GM23248 (cell line): ENCODE results near the gene TMEM259. TPM values are rescaled to one million over a fixed set of nuclear protein-coding genes. Genes with fewer than 3 reads are reported as not detected.

Source experiments
- DNase-seq: peaks from one replicate; pipeline ENCODE4 v3.0.0-alpha.2; 2015
- H2AFZ ChIP-seq: fragments of 200-600 bp; sonication (generic); 2 replicates; pipeline ENCODE4 v1.6.1; 2016; ENCODE audit warnings: antibody characterized with exemption
- H3F3A ChIP-seq: fragments of 200-600 bp; sonication (generic); 2 replicates; pipeline ENCODE4 v1.6.1; 2016; ENCODE audit warnings: mild to moderate bottlenecking, antibody characterized with exemption, mixed run types; ENCODE audit not compliant: insufficient read depth
- H3K27ac ChIP-seq: fragments of 200-600 bp; sonication (generic); 2 replicates; pipeline ENCODE4 v1.5.1; 2016; ENCODE audit warnings: mild to moderate bottlenecking
- H3K27me3 ChIP-seq: fragments of 200-600 bp; sonication (generic); replicated peaks from 2 replicates; pipeline ENCODE4 v1.6.1; 2016; ENCODE audit warnings: mild to moderate bottlenecking; ENCODE audit not compliant: insufficient read depth
- H3K36me3 ChIP-seq: fragments of 200-600 bp; sonication (generic); 2 replicates; pipeline ENCODE4 v1.6.1; 2016; ENCODE audit warnings: low read depth, mild to moderate bottlenecking
- H3K4me1 ChIP-seq: fragments of 200-600 bp; sonication (generic); 2 replicates; pipeline ENCODE4 v1.6.1; 2016; ENCODE audit warnings: mild to moderate bottlenecking; ENCODE audit not compliant: insufficient read depth
- H3K4me2 ChIP-seq: fragments of 200-600 bp; sonication (generic); one replicate; pipeline ENCODE4 v1.6.1; 2016; ENCODE audit warnings: mild to moderate bottlenecking; ENCODE audit not compliant: unreplicated experiment
- H3K4me3 ChIP-seq: fragments of 200-600 bp; sonication (generic); 2 replicates; pipeline ENCODE4 v1.5.1; 2016; ENCODE audit warnings: mild to moderate bottlenecking
- H3K79me2 ChIP-seq: fragments of 200-600 bp; sonication (generic); 2 replicates; pipeline ENCODE4 v1.6.1; 2016; ENCODE audit warnings: mild to moderate bottlenecking; ENCODE audit not compliant: insufficient read depth
- H3K9ac ChIP-seq: fragments of 200-600 bp; sonication (generic); 2 replicates; pipeline ENCODE4 v1.6.1; 2016; ENCODE audit warnings: mild to moderate bottlenecking
- H3K9me2 ChIP-seq: fragments of 200-600 bp; sonication (generic); 2 replicates; pipeline ENCODE4 v1.6.1; 2016; ENCODE audit warnings: mixed run types, mild to moderate bottlenecking, moderate library complexity; ENCODE audit not compliant: insufficient read depth
- H3K9me3 ChIP-seq: fragments of 200-600 bp; sonication (generic); one replicate; pipeline ENCODE4 v1.6.1; 2017; ENCODE audit warnings: low read depth
- H4K20me1 ChIP-seq: fragments of 200-600 bp; sonication (generic); 2 replicates; pipeline ENCODE4 v1.6.0; 2016; ENCODE audit not compliant: insufficient read depth
- EZH2 ChIP-seq: fragments of 200-600 bp; sonication (generic); IDR thresholded peaks from 2 replicates; pipeline ENCODE4 v1.6.1; 2018; ENCODE audit warnings: antibody characterized with exemption, mild to moderate bottlenecking; ENCODE audit not compliant: insufficient read depth, poor library complexity, severe bottlenecking
- EZH2phosphoT487 ChIP-seq: fragments of 200-600 bp; sonication (generic); IDR thresholded peaks from 2 replicates; pipeline ENCODE4 v1.6.1; 2018; ENCODE audit warnings: antibody characterized with exemption, moderate library complexity, mild to moderate bottlenecking, low read depth; ENCODE audit not compliant: insufficient read depth
- WGBS, 2 experiments: methylation state at CpG; one replicate each; pipeline ENCODE4 v1.1.6; 2015 to 2017; ENCODE audit warnings: low lambda C conversion rate in 2 of 2, low coverage in 1 of 2; ENCODE audit errors: missing lambda C conversion rate in 2 of 2; 5-methylcytosine and 5-hydroxymethylcytosine counted together
- in situ Hi-C: fragments of 300-500 bp; cut with MboI; formaldehyde crosslinking; loops from 2 replicates; pipeline ENCODE4 v1.15.0; 2020
- polyA plus RNA-seq: library from polyadenylated mRNA; unstranded; fragments of >200 nt; fragmentation: Nextera tagmentation; extraction: Ambion mirVana; gene quantifications from 2 replicates; pipeline ENCODE4 v1.2.1, GENCODE V29; 2016
- total RNA-seq: library from RNA; depleted of rRNA; stranded (reverse); fragments of >200 nt; shearing (Covaris generic); gene quantifications from 2 replicates; pipeline ENCODE4 v1.2.3, GENCODE V29; 2014

Gene TMEM259
- total and polyA plus RNA-seq, 2 experiments from 2014 or later, result 79.7 to 132 TPM

DNA sequence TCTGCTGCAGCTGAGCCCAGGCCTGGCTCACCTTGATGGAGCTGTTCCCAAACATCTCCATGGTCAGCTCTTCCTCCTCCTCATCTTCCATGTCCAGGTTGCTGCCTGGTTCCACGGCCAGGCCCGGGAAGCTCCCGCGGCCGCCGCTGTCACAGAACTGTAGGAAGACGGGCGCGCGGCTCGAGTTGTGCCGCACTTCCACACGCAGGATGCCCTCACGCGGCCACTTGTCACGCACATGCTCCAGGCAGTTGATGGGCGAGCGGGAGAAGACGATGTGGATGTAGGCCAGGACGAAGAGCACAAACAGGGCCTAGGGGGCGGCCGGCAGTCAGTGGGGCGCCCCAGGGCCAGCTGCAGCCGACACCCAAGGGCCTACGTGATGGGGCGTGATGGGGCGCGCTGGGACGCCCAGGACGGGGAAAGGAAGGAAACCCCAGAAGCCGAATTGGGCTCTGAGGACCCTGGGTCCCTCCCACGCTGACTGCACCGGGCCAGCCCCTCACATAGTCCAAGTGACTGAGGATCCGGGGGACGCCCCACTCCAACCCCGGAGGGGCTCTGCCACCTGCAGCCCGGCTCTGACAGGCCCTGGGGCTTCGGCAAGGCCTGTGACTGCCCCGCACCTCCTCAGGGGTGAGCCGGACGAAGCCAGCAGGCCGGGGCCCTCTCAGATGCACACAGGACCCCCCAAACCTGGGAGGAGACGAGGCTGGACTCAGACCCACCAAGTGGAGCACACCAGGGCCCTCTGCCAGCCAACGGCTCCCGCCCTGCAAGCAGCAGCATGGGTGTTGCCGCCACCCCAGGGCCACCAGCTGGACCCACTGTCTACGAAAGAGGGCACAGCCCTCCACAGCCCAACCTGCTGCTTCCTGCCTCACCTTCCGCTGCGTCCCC is 6.5 kb downstream of the TMEM259 start:
- Histone ChIP-seq H3K27me3 (no peaks in the 10 kb centered on the region), H3K4me1 (peaks cover 33% of the 10 kb centered on the region), H3K9ac (no peak overlapping the region), H3K9me2 (no peaks in the 10 kb centered on the region), H3K79me2 (peaks cover 77% of the 10 kb centered on the region), H2AFZ (no peak overlapping the region), H3K9me3 (no peaks in the 10 kb centered on the region), H3K36me3 (no peaks in the 10 kb centered on the region), H3K4me2 (no peak overlapping the region), H3F3A (no peaks in the 10 kb centered on the region), H3K4me3 (no peak overlapping the region), H4K20me1 (no peaks in the 10 kb centered on the region; the same call in 1 of the 2 replicates), H3K27ac (no peak overlapping the region)
- DNase-seq, result no peak
- TF ChIP-seq EZH2 (no peak), EZH2phosphoT487 (no peak)
- WGBS, 2 experiments, result 96 to 97% methylated on average over 39 to 49 of the region's 49 CpGs
- in situ Hi-C loops, result no loop called here

DNA sequence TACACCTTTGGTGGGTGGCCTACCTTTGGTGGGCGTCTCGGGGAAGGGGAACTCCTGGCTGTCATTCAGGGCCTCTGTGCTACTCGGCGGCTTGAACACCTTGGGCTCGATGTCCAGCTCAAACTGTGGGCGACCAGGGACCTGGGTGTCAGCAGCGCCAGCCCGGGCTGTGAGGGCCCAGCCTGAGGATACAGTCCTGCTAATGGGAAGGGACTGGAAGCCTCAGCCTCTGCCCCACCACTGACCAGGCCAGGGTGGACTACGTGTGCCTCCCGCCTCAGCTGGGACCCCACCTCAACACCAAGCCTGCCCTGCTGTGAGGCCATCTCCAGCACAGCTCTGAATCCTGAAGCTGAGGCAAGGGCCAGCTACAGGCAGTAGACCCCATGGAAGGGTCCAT is 7.7 kb downstream of the TMEM259 start:
- H3K79me2 ChIP-seq, result peaks cover 65% of the 10 kb centered on the region
- 90 to 92% methylated on average over 10 of the region's 10 CpGs for WGBS, 2 experiments

DNA sequence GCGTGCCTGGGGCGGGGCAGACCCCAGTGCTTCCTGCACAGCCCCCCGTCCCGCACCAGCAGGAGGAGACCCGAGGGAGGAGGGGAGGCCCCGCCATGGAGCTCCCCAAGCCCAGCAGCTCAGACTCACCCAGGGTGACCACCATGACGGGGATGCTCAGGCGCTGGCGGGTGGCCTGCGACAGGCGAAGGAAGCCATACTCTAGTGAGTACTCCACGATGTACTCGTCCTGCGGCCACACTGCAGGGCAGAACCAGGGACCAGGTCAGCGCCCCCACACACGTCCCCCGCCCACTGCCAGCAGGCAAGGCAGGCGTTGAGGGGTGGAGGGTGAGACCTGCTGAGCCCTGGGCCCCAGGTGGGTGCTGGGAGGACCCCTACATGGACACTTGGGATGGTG is 8.6 kb downstream of the TMEM259 start:
- Histone ChIP-seq H3F3A (no peaks in the 10 kb centered on the region), H3K79me2 (peaks cover 56% of the 10 kb centered on the region), H3K9me2 (no peaks in the 10 kb centered on the region), H3K27ac (no peak overlapping the region), H3K9ac (no peak overlapping the region), H2AFZ (no peak overlapping the region), H3K4me3 (no peak overlapping the region), H3K36me3 (no peaks in the 10 kb centered on the region), H3K4me1 (peaks cover 14% of the 10 kb centered on the region), H3K4me2 (no peak overlapping the region), H3K9me3 (no peaks in the 10 kb centered on the region), H3K27me3 (no peaks in the 10 kb centered on the region), H4K20me1 (no peaks in the 10 kb centered on the region; the same call in 1 of the 2 replicates)
- DNase-seq, result no peak
- TF ChIP-seq EZH2 (no peak), EZH2phosphoT487 (no peak)
- in situ Hi-C loops, result no loop called here
- WGBS, 2 experiments, result 89 to 96% methylated on average over 11 to 17 of the region's 18 CpGs

More for the DNA sequence above, 7.7 kb downstream of the TMEM259 start:
- Histone ChIP-seq H3F3A (no peaks in the 10 kb centered on the region), H3K36me3 (no peaks in the 10 kb centered on the region), H4K20me1 (no peaks in the 10 kb centered on the region; the same call in 1 of the 2 replicates), H3K9ac (no peak overlapping the region), H3K9me3 (no peaks in the 10 kb centered on the region), H3K4me2 (no peak overlapping the region), H3K4me1 (peaks cover 22% of the 10 kb centered on the region), H3K27me3 (no peaks in the 10 kb centered on the region), H3K4me3 (no peak overlapping the region), H3K9me2 (no peaks in the 10 kb centered on the region), H3K27ac (no peak overlapping the region), H2AFZ (no peak overlapping the region)
- DNase-seq, result no peak
- no peak for TF ChIP-seq EZH2phosphoT487
- no peak for TF ChIP-seq EZH2
- in situ Hi-C loops, result no loop called here

DNA sequence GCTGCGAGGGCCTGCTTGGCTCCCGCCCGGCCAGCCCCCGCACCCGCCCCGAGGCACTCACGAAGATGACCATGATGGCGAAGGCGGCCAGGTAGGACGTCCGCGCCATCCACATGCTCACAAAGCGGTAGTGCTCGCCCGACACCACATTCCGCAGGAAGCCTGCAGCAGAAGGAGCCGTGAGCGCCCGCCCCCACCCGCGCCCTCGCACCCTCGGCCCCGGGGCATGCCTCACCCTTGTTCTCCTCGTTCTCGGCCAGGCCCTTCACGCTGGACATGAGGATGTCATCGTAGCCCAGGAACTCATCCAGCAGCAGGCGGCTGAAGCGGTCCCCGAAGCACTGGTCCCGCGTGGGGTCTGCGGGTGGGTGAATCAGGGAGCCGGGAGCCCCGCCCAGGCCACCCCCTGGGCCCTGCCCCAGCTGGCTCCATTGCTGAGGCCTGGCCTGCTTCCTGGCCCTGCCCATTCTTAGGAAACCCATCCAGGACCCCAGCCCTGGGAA is 9.0 kb downstream of the TMEM259 start:
- Histone ChIP-seq H3K27ac (no peak overlapping the region), H2AFZ (no peak overlapping the region), H3K27me3 (no peaks in the 10 kb centered on the region), H3K4me3 (no peak overlapping the region), H3K9me3 (no peaks in the 10 kb centered on the region), H3K9me2 (no peaks in the 10 kb centered on the region), H3K9ac (no peak overlapping the region), H3F3A (no peaks in the 10 kb centered on the region), H3K79me2 (peaks cover 52% of the 10 kb centered on the region), H3K4me2 (no peak overlapping the region), H4K20me1 (no peaks in the 10 kb centered on the region; the same call in 1 of the 2 replicates), H3K4me1 (peaks cover 9% of the 10 kb centered on the region; the same call in 1 of the 2 replicates), H3K36me3 (no peaks in the 10 kb centered on the region)
- in situ Hi-C loops, result no loop called here
- no peak for TF ChIP-seq EZH2phosphoT487
- no peak for TF ChIP-seq EZH2
- WGBS, 2 experiments, result 93 to 94% methylated on average over 36 of the region's 36 CpGs
- DNase-seq, result no peak
